ENCODE measurements around the gene ARL4C. TPM values are rescaled to one million over a fixed set of nuclear protein-coding genes. Genes with fewer than 3 reads are reported as not detected.

The ARL4C gene
- total RNA-seq, 1 experiment from 2014 or later, result 151 TPM

DNA sequence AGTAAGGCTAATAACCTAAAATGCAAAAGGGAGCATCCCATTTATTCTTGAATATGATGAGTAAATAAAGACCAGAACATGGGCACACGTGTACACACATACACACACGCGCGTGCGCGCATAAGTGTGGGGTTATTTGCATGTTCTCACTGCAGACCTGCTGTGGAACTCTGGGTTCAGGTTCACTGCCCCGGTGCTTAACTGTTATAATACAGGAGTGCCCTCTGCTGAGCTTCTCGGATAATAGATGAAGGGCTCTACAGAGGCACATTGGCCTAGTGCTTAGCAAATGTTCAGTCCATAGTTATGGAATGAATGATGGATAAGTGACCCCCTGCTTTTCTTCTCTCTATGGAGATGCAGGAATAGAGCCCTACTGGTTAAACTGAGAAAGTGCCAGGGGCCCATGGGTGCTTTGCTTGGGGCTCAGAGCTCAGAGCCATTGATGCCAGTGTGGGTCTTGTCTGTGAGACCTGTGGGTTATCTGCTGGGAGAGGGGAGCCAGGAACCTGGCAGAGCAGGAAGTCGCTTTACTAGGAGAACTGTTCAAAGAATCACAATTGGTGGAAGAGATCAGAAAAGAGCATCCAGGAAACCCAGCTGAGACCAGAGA lies 3.6 kb upstream of the ARL4C start:
- TF ChIP-seq, protein P1, sequence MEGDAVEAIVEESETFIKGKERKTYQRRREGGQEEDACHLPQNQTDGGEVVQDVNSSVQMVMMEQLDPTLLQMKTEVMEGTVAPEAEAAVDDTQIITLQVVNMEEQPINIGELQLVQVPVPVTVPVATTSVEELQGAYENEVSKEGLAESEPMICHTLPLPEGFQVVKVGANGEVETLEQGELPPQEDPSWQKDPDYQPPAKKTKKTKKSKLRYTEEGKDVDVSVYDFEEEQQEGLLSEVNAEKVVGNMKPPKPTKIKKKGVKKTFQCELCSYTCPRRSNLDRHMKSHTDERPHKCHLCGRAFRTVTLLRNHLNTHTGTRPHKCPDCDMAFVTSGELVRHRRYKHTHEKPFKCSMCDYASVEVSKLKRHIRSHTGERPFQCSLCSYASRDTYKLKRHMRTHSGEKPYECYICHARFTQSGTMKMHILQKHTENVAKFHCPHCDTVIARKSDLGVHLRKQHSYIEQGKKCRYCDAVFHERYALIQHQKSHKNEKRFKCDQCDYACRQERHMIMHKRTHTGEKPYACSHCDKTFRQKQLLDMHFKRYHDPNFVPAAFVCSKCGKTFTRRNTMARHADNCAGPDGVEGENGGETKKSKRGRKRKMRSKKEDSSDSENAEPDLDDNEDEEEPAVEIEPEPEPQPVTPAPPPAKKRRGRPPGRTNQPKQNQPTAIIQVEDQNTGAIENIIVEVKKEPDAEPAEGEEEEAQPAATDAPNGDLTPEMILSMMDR (IDR thresholded peaks at IDR 0.05), result peak; percentile 87
- TF ChIP-seq SIN3A (IDR thresholded peaks at IDR 0.05; ENCODE audit: borderline replicate concordance, insufficient read depth, low read depth, low read length), result no peak
- Histone ChIP-seq H3K27ac (ENCODE audit: low read length) (peak overlapping the region; percentile 89), H3K9me3 (ENCODE audit: control insufficient read depth, insufficient read depth, low read depth, low read length) (no peaks in the 10 kb centered on the region), H3K4me3 (ENCODE audit: low read depth in 2 of 2, low read length in 2 of 2) (no peak overlapping the region), H3K27me3 (ENCODE audit: control insufficient read depth, insufficient read depth, low read length) (no peaks in the 10 kb centered on the region), H3K4me1 (ENCODE audit: control insufficient read depth, insufficient read depth, low read length) (peaks cover 36% of the 10 kb centered on the region), H3K36me3 (ENCODE audit: control insufficient read depth, insufficient read depth, low read length) (no peaks in the 10 kb centered on the region)
- in situ Hi-C loops (cut with HindIII; ENCODE audit: low pct_unique_long_range_greater_than_20kb, low sequenced_read_pairs), result no loop called here
- POLR2A ChIA-PET, result no interaction called here
- ATAC-seq (peak; percentile 51), DNase-seq (ENCODE audit: low read depth, low spot score) (no peak)
- CTCF ChIA-PET, result interaction anchor here (0.5 to 0.6 kb wide), 2 partner anchors 232 to 522 kb away, joined by 3 to 4 read pairs; no protein-coding TSS in a partner anchor
- no TSS peak for BruUV-seq (replicated peaks)
- intact Hi-C loops (cut with micrococcal nuclease; ENCODE audit: unreplicated experiment), result loop anchor here (2.0 kb wide), 1 partner anchor 524 kb away; no protein-coding TSS in a partner anchor

- Histone ChIP-seq H3K27ac (ENCODE audit: low read length) (peak overlapping the region; percentile 89), H3K4me1 (ENCODE audit: control insufficient read depth, insufficient read depth, low read length) (peaks cover 34% of the 10 kb centered on the region), H3K27me3 (ENCODE audit: control insufficient read depth, insufficient read depth, low read length) (no peaks in the 10 kb centered on the region), H3K36me3 (ENCODE audit: control insufficient read depth, insufficient read depth, low read length) (peaks cover 7% of the 10 kb centered on the region), H3K4me3 (ENCODE audit: low read depth in 2 of 2, low read length in 2 of 2) (peak overlapping the region; percentile 44 to 47), H3K9me3 (ENCODE audit: control insufficient read depth, insufficient read depth, low read depth, low read length) (no peaks in the 10 kb centered on the region)
- ChIA-PET POLR2A (interaction anchor here (0.5 to 1.1 kb wide), 5 partner anchors 29 to 580 kb away, joined by 3 to 6 read pairs (median 4); partner anchors contain the start of gene TRPM8), CTCF (interaction anchor here (0.6 kb wide), 2 partner anchors 139 to 362 kb away, joined by 3 read pairs; no protein-coding TSS in a partner anchor)
- no TSS peak for BruUV-seq (replicated peaks)
- in situ Hi-C loops (cut with HindIII; ENCODE audit: low pct_unique_long_range_greater_than_20kb, low sequenced_read_pairs), result no loop called here
- DNase-seq (ENCODE audit: low read depth, low spot score), result no peak
- no peak for TF ChIP-seq REST (IDR thresholded peaks at IDR 0.05; ENCODE audit: insufficient read depth in 1 of 2, low read depth in 2 of 2, low read length in 1 of 2)
- TF ChIP-seq, protein P1 (IDR thresholded peaks at IDR 0.05), result no peak
- TF ChIP-seq POLR2AphosphoS5 (IDR thresholded peaks at IDR 0.05; ENCODE audit: low read depth, low read length), result no peak
- TF ChIP-seq SIN3A (IDR thresholded peaks at IDR 0.05; ENCODE audit: borderline replicate concordance, insufficient read depth, low read depth, low read length), result no peak
- no peak for TF ChIP-seq TCF7L2 (IDR thresholded peaks at IDR 0.05; ENCODE audit: low read depth, low read length)
- ATAC-seq, result no peak
- intact Hi-C loops (cut with micrococcal nuclease; ENCODE audit: unreplicated experiment), result no loop called here
Measured at GRCh38 chr2:234497594-234498235, 834 bp upstream of the ARL4C start.

All from Panc1 (cell line).